GM18511 (cell line): Measurements from ENCODE around the gene FBXO45.
"Not testable (repeated sequence)": the region's sequence is repeated elsewhere in the genome, so short reads cannot be mapped to it uniquely, and the experiment has no call there.

Experiments
- ATAC-seq: cut with Tn5 transposase; IDR thresholded peaks from one replicate; pipeline ENCODE4 v1.9.1; 2021; ENCODE audit warnings: mild to moderate bottlenecking, moderate library complexity; ENCODE audit not compliant: unreplicated experiment

Gene FBXO45

GRCh38 chr3:196615234-196615633 is 46.8 kb downstream of the FBXO45 start:
- not testable (repeated sequence) for ATAC-seq

- ATAC-seq = no peak
Measured at GRCh38 chr3:196617256-196617655, 48.8 kb downstream of the FBXO45 start.

GRCh38 chr3:196619223-196619622 is 50.8 kb downstream of the FBXO45 start:
- ATAC-seq = no peak

GRCh38 chr3:196619627-196620026 is 51.2 kb downstream of the FBXO45 start:
- ATAC-seq = not testable (repeated sequence)

GRCh38 chr3:196620161-196620604 is 51.7 kb downstream of the FBXO45 start:
- ATAC-seq = no peak

- ATAC-seq = no peak
Measured at GRCh38 chr3:196620684-196621083, 52.2 kb downstream of the FBXO45 start.

- no peak for ATAC-seq
Measured at GRCh38 chr3:196621611-196622010, 53.2 kb downstream of the FBXO45 start.

GRCh38 chr3:196624067-196624790 is 55.8 kb downstream of the FBXO45 start:
- ATAC-seq = no peak

GRCh38 chr3:196624907-196625306 is 56.4 kb downstream of the FBXO45 start:
- ATAC-seq = no peak

GRCh38 chr3:196625331-196625730 is 56.9 kb downstream of the FBXO45 start:
- no peak for ATAC-seq

GRCh38 chr3:196627918-196628231 is 59.4 kb downstream of the FBXO45 start:
- no peak for ATAC-seq

- no peak for ATAC-seq
Measured at GRCh38 chr3:196629228-196629627, 60.8 kb downstream of the FBXO45 start.

- no peak for ATAC-seq
Measured at GRCh38 chr3:196631682-196632045, 63.2 kb downstream of the FBXO45 start.

GRCh38 chr3:196632046-196632751 is 63.7 kb downstream of the FBXO45 start:
- ATAC-seq = peak; percentile 75

GRCh38 chr3:196633555-196634151 is 65.2 kb downstream of the FBXO45 start:
- ATAC-seq = no peak

GRCh38 chr3:196634224-196634623 is 65.8 kb downstream of the FBXO45 start:
- ATAC-seq = no peak

GRCh38 chr3:196634829-196635228 is 66.4 kb downstream of the FBXO45 start:
- ATAC-seq = no peak

- ATAC-seq = no peak
Measured at GRCh38 chr3:196636369-196637349, 68.2 kb downstream of the FBXO45 start.

GRCh38 chr3:196637941-196638340 is 69.5 kb downstream of the FBXO45 start:
- ATAC-seq = not testable (repeated sequence)
